Hepatocyte (in vitro differentiated cells): ENCODE measurements around the gene ASPDH. TPM values are rescaled to one million over a fixed set of nuclear protein-coding genes. Genes with fewer than 3 reads are reported as not detected.

ENCODE experiments used
- DNase-seq: peaks from one replicate; pipeline ENCODE4 v3.0.0-alpha.2; 2016; ENCODE audit warnings: low spot score
- H2AFZ ChIP-seq: fragments of 200-600 bp; sonication (generic); 2 replicates; pipeline ENCODE4 v1.6.0; 2016; ENCODE audit warnings: antibody characterized with exemption, mild to moderate bottlenecking
- H3K27ac ChIP-seq: fragments of 200-600 bp; sonication (generic); 2 replicates; pipeline ENCODE4 v1.5.1; 2016; ENCODE audit warnings: mild to moderate bottlenecking
- H3K27me3 ChIP-seq: fragments of 200-600 bp; sonication (generic); 2 replicates; pipeline ENCODE4 v1.6.1; 2016
- H3K36me3 ChIP-seq: fragments of 200-600 bp; sonication (generic); replicated peaks from 2 replicates; pipeline ENCODE4 v1.5.1; 2016; ENCODE audit warnings: low read depth; ENCODE audit not compliant: insufficient read depth
- H3K4me1 ChIP-seq: fragments of 200-600 bp; sonication (generic); 2 replicates; pipeline ENCODE4 v1.5.1; 2016; ENCODE audit warnings: mild to moderate bottlenecking, moderate library complexity; ENCODE audit not compliant: insufficient read depth
- H3K4me2 ChIP-seq: fragments of 200-600 bp; sonication (generic); 2 replicates; pipeline ENCODE4 v1.6.0; 2016
- H3K4me3 ChIP-seq: fragments of 200-600 bp; sonication (generic); 2 replicates; pipeline ENCODE4 v1.5.1; 2016; ENCODE audit warnings: mild to moderate bottlenecking
- H3K79me2 ChIP-seq: fragments of 200-600 bp; sonication (generic); 2 replicates; pipeline ENCODE4 v1.6.0; 2017; ENCODE audit warnings: mild to moderate bottlenecking
- H3K9me2 ChIP-seq: fragments of 200-600 bp; sonication (generic); replicated peaks from 2 replicates; pipeline ENCODE4 v1.6.0; 2017; ENCODE audit warnings: mild to moderate bottlenecking; ENCODE audit not compliant: insufficient read depth
- H3K9me3 ChIP-seq: fragments of 200-600 bp; sonication (generic); 2 replicates; pipeline ENCODE4 v1.5.1; 2016; ENCODE audit warnings: low read depth, mild to moderate bottlenecking
- H4K20me1 ChIP-seq: fragments of 200-600 bp; sonication (generic); 2 replicates; pipeline ENCODE4 v1.6.0; 2016; ENCODE audit warnings: mild to moderate bottlenecking; ENCODE audit not compliant: insufficient read depth, poor library complexity, severe bottlenecking
- EZH2 ChIP-seq: fragments of 200-600 bp; sonication (generic); IDR thresholded peaks from 2 replicates; pipeline ENCODE4 v1.6.1; 2016; ENCODE audit warnings: antibody characterized with exemption, mild to moderate bottlenecking, borderline replicate concordance
- EZH2phosphoT487 ChIP-seq: fragments of 200-600 bp; sonication (generic); IDR thresholded peaks from one replicate; pipeline ENCODE4 v1.6.1; 2018; ENCODE audit warnings: antibody characterized with exemption, mild to moderate bottlenecking, low read depth, moderate library complexity; ENCODE audit not compliant: unreplicated experiment, severe bottlenecking
- WGBS: methylation state at CpG from one replicate; pipeline ENCODE4 v1.1.6; 2016; ENCODE audit warnings: low lambda C conversion rate; ENCODE audit errors: missing lambda C conversion rate; 5-methylcytosine and 5-hydroxymethylcytosine counted together
- polyA plus RNA-seq: library from polyadenylated mRNA; unstranded; fragments of >200 nt; fragmentation: Nextera tagmentation; extraction: Ambion mirVana; gene quantifications from 2 replicates; pipeline ENCODE4 v1.2.1, GENCODE V29; 2016
- total RNA-seq: library from RNA; depleted of rRNA; stranded (reverse); fragments of >200 nt; gene quantifications from 2 replicates; pipeline ENCODE4 v1.2.3, GENCODE V29; 2014
- TF ChIP-seq, protein P1 (sequence below): fragments of 200-600 bp; sonication (generic); IDR thresholded peaks from 2 replicates; pipeline ENCODE4 v1.5.1; 2016; ENCODE audit warnings: antibody characterized with exemption, mild to moderate bottlenecking; ENCODE audit not compliant: poor library complexity

The ASPDH gene
- total RNA-seq (9.0 and 9.2 TPM in 2 replicates), polyA plus RNA-seq (5.2 and 7.4 TPM in 2 replicates)

DNA sequence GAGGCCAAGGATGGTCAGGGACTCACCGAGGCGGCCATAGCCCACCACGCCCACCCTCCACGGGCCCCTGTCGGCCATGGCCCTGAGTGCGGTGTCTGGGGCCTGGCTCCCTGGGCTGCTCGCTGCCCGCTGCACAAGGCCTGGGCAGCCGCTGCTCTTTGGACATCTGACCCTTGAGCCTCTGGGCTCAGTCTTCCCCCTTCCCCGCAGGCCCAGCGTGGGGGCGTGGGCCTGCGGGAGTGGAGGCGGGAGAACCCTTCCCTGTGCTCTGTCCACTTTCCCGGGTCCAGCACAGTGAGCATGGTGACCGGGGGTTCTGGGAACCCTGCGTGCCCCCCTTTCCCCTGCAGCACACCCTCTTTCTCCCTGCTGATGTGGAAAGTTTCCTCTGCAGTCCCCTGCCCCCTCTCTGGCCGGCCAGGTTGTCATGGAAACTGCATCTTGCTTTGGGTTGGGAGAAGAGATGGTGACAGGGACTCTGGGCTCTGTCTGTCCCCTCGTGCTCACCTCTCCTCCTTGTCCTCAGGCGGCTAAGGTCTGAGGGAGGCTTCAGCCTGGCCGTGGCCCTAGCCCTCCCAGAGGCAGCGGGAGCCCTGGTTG, at the start of gene ASPDH:
Gene ASPDH, minus strand, starts transcription at position 168 of the 600 bp plus-strand sequence. Its CDS starts 90 bp downstream, at position 78.
- Histone ChIP-seq H4K20me1 (no peaks in the 10 kb centered on the region), H3K27ac (no peak within 1 kb of the TSS), H3K4me2 (no peak within 1 kb of the TSS), H3K9me2 (no peaks in the 10 kb centered on the region), H3K4me1 (peaks cover 5% of the 10 kb centered on the region), H3K27me3 (no peaks in the 10 kb centered on the region), H3K79me2 (no peaks in the 10 kb centered on the region), H3K36me3 (no peaks in the 10 kb centered on the region), H3K4me3 (no peak within 1 kb of the TSS), H2AFZ (no peak within 1 kb of the TSS), H3K9me3 (no peaks in the 10 kb centered on the region)
- 71% methylated on average over 15 of the region's 22 CpGs for WGBS
- DNase-seq = peak; percentile 20
- no peak for TF ChIP-seq EZH2phosphoT487
- no peak for TF ChIP-seq EZH2
- TF ChIP-seq, protein P1, sequence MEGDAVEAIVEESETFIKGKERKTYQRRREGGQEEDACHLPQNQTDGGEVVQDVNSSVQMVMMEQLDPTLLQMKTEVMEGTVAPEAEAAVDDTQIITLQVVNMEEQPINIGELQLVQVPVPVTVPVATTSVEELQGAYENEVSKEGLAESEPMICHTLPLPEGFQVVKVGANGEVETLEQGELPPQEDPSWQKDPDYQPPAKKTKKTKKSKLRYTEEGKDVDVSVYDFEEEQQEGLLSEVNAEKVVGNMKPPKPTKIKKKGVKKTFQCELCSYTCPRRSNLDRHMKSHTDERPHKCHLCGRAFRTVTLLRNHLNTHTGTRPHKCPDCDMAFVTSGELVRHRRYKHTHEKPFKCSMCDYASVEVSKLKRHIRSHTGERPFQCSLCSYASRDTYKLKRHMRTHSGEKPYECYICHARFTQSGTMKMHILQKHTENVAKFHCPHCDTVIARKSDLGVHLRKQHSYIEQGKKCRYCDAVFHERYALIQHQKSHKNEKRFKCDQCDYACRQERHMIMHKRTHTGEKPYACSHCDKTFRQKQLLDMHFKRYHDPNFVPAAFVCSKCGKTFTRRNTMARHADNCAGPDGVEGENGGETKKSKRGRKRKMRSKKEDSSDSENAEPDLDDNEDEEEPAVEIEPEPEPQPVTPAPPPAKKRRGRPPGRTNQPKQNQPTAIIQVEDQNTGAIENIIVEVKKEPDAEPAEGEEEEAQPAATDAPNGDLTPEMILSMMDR = no peak

DNA sequence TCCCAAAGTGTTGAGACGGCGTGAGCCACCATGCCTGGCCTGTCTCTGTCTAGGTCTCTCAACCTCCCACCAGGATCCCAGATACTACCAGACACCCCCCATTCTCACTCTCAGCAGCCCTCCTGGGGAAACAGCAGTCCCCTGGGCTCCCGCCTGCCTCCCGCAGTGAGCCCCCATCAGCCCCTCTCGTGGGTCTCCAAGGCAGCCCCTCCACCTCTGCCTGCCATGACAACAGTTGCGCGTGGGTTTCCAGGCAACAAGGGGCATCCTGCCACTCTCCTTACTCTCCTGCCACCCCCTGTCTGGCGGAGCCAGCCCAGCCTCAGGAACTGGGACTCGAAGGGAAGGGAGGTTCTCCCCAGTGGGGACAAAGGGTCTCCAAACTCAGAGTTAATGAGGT, 49.3 kb upstream of the ASPDH start:
- no peaks in the 10 kb centered on the region for H3K9me2 ChIP-seq
- H3K9me3 ChIP-seq = no peaks in the 10 kb centered on the region
- H3K4me2 ChIP-seq = no peak overlapping the region
- peaks cover 43% of the 10 kb centered on the region for H3K27me3 ChIP-seq
- no peaks in the 10 kb centered on the region for H3K4me1 ChIP-seq
- TF ChIP-seq EZH2 (no peak), EZH2phosphoT487 (no peak)
- TF ChIP-seq, protein P1 = no peak
- H3K79me2 ChIP-seq = no peaks in the 10 kb centered on the region
- H3K36me3 ChIP-seq = no peaks in the 10 kb centered on the region
- DNase-seq = no peak
- H3K4me3 ChIP-seq = no peak overlapping the region
- H3K27ac ChIP-seq = no peak overlapping the region
- H2AFZ ChIP-seq = no peak overlapping the region
- 84% methylated on average over 9 of the region's 9 CpGs for WGBS
- H4K20me1 ChIP-seq = no peaks in the 10 kb centered on the region

DNA sequence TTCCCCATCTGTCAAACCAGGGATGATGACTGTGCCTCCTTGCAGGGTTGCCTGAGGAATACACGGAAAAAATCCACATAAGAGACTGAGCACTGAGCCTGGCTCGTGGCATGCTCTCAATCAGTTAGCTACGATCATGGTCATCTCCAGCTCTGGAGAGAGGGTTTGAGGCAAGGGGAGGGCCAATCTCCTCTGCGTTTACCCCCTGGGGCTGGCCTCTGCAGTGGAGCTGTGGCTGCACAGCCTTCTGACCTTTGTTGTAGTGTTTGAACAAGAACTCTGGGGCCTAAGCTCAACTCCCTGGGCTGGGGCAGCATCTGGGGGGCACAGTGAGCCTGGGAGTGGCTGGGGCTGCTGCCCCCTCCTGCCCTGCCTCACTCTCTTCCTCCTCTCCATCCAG, 48.6 kb upstream of the ASPDH start:
- H4K20me1 ChIP-seq = no peaks in the 10 kb centered on the region
- no peaks in the 10 kb centered on the region for H3K9me3 ChIP-seq
- H3K4me1 ChIP-seq = no peaks in the 10 kb centered on the region
- no peaks in the 10 kb centered on the region for H3K36me3 ChIP-seq
- H3K4me3 ChIP-seq = no peak overlapping the region
- H3K79me2 ChIP-seq = no peaks in the 10 kb centered on the region
- no peaks in the 10 kb centered on the region for H3K9me2 ChIP-seq
- no peak overlapping the region for H2AFZ ChIP-seq
- WGBS = 62% methylated on average over 4 of the region's 4 CpGs
- DNase-seq = no peak
- TF ChIP-seq, protein P1 = no peak
- TF ChIP-seq EZH2phosphoT487 = no peak
- H3K27me3 ChIP-seq = peaks cover 42% of the 10 kb centered on the region
- no peak overlapping the region for H3K4me2 ChIP-seq
- H3K27ac ChIP-seq = no peak overlapping the region
